ENCODE data around the gene NECTIN1.

NECTIN1 gene

DNA sequence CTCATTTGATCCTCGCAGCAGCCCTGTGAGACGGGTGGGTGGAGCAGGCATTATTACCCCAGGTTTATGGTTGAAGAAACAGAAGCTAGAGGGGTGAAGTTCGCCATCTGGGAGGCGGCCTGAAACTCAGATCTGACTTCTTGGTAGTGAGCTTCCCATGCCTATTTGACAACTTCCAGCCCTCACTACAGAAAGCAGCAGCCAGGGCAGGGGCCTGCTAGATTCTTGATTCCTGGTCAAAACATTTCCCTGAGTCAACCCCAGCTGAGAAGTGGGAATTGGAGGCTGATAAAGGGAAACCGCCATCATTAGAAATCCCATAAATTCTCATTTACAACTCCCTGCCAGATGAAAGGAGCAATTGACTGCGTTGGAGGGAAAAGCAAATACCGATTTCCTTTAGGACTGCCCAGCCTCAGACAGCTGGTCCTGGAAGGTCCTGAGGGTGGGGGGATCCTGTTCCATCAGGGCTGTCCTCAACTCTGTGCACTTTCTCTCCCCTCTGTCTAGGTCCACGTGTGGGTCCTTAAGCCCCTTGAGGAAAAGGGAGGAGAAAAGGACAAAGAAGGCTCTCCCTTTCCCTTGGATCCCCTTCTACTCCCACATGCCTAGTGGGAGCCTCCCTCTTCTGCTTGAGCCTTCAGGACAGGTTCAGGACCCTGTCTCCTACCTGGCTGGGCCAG, 10.2 kb upstream of the NECTIN1 start:
- Histone ChIP-seq H3K27me3 (ENCODE audit: control insufficient read depth, insufficient read depth, low read length) (peaks cover 29% of the 10 kb centered on the region), H3K9ac (ENCODE audit: low read length) (no peak overlapping the region), H3K36me3 (ENCODE audit: control insufficient read depth, insufficient read depth, low read length) (no peaks in the 10 kb centered on the region), H3K9me3 (ENCODE audit: control insufficient read depth, low read length) (no peaks in the 10 kb centered on the region), H3K4me3 (ENCODE audit: low read length) (no peak overlapping the region), H3K4me1 (ENCODE audit: control insufficient read depth, insufficient read depth, low read length) (peaks cover 46% of the 10 kb centered on the region)

DNA sequence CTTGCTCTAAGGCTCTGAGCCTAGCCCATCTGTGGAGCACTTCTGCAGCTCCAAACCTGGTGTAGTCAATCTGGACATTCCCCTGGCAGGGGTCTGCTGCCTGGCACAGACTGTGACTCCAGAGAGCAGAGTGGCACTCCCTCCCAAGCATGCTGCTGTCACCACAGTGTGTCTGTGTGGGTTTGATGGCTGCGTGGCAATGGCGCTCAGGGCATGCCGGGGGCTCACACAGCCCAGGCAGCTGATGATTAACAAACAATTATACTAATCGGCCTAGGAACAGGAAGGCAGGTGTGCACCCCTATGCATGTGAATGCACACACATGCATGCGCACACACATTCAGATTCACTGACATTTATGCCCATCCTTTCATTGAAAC, 9.0 kb upstream of the NECTIN1 start:
- no peaks in the 10 kb centered on the region for H3K36me3 ChIP-seq (ENCODE audit: control insufficient read depth, insufficient read depth, low read length)
- no peak overlapping the region for H3K9ac ChIP-seq (ENCODE audit: low read length)
- H3K9me3 ChIP-seq (ENCODE audit: control insufficient read depth, low read length), result no peaks in the 10 kb centered on the region
- H3K4me3 ChIP-seq (ENCODE audit: low read length), result no peak overlapping the region
- peaks cover 21% of the 10 kb centered on the region for H3K27me3 ChIP-seq (ENCODE audit: control insufficient read depth, insufficient read depth, low read length)
- H3K4me1 ChIP-seq (ENCODE audit: control insufficient read depth, insufficient read depth, low read length), result peaks cover 45% of the 10 kb centered on the region

DNA sequence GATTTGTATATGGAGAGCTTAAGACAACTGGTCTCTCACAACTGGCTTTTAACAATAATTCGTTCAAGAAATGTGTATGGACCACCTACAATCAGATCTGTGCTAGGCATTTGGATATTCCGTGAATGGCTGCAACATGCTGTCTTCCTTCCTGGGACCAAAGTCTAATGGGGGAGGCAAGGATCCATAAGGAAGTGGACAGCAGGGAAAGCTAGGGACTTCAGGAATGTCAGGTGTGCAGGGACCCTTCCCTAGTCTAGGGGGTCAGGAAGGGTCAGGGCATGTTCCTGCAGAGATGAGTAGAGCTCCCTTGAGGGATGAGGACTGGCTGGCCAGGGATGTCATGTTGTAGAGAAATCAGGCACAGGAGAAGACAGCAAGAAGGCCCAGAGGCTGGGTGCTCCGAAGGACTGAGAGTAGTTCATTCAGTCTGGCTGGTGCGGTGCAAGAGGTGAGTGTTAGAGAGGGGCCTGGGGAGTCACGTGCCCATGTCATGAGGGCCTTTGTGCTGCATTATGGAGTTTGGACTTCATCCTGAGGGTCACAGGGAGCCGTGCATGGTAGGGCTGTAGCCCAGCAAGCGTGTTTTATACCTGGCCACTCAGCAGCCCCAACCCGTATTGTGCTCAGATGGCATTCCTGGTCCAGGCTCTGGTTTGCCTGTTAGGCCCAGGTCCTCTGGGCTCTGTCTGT, 8.5 kb upstream of the NECTIN1 start:
- Histone ChIP-seq H3K4me1 (ENCODE audit: control insufficient read depth, insufficient read depth, low read length) (peaks cover 40% of the 10 kb centered on the region), H3K9ac (ENCODE audit: low read length) (no peak overlapping the region), H3K4me3 (ENCODE audit: low read length) (no peak overlapping the region), H3K27me3 (ENCODE audit: control insufficient read depth, insufficient read depth, low read length) (peaks cover 16% of the 10 kb centered on the region), H3K9me3 (ENCODE audit: control insufficient read depth, low read length) (no peaks in the 10 kb centered on the region), H3K36me3 (ENCODE audit: control insufficient read depth, insufficient read depth, low read length) (no peaks in the 10 kb centered on the region)

DNA sequence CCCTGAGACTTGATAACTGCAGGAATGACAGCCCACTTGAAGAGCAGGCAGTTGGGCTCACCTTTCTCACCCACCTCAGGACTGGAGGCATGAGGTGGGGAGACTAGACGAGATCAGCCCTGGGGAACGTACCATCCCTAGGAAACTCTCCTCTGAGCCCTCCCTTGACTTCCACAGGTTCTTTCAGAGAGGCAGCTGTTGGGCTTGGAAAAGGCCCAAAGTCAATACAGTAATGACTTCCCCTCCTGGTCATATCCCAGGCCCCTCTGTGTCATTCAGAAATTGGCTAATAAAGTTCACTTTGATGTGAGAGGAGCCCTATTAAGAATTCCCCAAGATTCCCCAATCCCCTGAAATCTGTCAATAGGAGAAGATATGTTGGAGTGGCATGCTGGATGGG, 5.8 kb upstream of the NECTIN1 start:
- H3K4me3 ChIP-seq (ENCODE audit: low read length), result no peak overlapping the region
- no peak overlapping the region for H3K9ac ChIP-seq (ENCODE audit: low read length)
- H3K36me3 ChIP-seq (ENCODE audit: control insufficient read depth, insufficient read depth, low read length), result no peaks in the 10 kb centered on the region
- H3K9me3 ChIP-seq (ENCODE audit: control insufficient read depth, low read length), result no peaks in the 10 kb centered on the region
- peaks cover 25% of the 10 kb centered on the region for H3K4me1 ChIP-seq (ENCODE audit: control insufficient read depth, insufficient read depth, low read length)
- no peaks in the 10 kb centered on the region for H3K27me3 ChIP-seq (ENCODE audit: control insufficient read depth, insufficient read depth, low read length)

DNA sequence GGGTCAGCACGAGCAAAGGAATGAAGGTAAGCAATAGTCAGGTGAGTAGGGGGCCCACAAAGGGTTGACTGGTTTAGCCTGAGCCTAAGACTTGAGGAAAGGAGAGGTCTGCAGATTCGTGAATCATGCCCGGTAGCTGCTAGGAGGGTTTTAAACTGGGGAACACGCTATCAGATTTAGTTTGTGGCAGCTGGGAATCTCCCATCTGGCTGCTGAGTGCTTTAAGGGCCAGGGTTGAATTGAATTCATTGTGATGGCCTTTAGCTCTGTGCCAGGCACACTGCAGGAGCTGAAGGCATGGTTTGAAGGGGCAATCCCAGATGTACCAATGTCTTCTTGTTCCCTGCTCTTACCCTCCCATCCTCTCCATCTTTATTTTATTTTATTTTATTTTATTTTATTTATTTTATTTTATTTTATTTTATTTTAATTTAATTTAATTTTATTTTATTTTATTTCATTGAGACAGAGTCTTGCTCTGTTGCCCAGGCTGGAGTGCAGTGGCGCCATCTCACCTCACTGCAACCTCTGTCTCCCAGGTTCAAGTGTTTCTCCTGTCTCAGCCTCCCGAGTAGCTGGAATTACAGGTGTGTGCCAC, 1.9 kb upstream of the NECTIN1 start:
- Histone ChIP-seq H3K9ac (ENCODE audit: low read length) (no peak overlapping the region), H3K9me3 (ENCODE audit: control insufficient read depth, low read length) (no peaks in the 10 kb centered on the region), H3K27me3 (ENCODE audit: control insufficient read depth, insufficient read depth, low read length) (no peaks in the 10 kb centered on the region), H3K4me1 (ENCODE audit: control insufficient read depth, insufficient read depth, low read length) (peaks cover 23% of the 10 kb centered on the region), H3K4me3 (ENCODE audit: low read length) (no peak overlapping the region), H3K36me3 (ENCODE audit: control insufficient read depth, insufficient read depth, low read length) (no peaks in the 10 kb centered on the region)

DNA sequence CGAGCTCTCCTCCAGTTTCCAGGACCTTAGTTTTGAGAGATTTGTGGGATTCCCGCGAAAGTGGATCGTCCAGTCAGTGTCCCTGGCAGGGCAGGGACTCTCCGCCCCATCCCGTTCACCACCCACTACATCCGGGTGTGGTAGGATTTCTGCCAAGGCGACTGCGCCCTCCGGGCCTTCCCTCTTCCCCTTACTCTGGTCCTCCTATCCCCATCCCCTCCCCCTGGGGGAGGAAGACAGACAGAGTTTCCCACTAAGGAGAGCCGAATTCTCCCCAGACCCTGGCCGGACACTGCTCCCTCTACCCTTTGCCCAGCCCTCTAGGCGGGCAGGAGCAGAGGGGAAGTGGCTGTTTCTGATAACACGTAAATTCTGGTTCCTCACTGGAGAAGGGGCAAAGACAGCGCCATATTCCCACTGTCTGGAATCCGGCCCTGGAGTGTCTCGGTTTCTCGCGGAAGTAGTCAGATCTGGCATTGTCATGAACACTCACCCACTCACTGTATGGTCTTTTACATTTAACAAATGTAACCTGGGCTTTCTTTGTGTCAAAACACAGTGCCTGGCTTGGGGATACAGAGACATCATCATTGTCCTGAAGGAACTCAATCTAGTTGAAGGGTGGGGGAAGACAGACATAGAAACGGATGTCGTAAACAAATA, 1.1 kb upstream of the NECTIN1 start:
- no peaks in the 10 kb centered on the region for H3K9me3 ChIP-seq (ENCODE audit: control insufficient read depth, low read length)
- peaks cover 23% of the 10 kb centered on the region for H3K4me1 ChIP-seq (ENCODE audit: control insufficient read depth, insufficient read depth, low read length)
- no peaks in the 10 kb centered on the region for H3K36me3 ChIP-seq (ENCODE audit: control insufficient read depth, insufficient read depth, low read length)
- H3K27me3 ChIP-seq (ENCODE audit: control insufficient read depth, insufficient read depth, low read length), result no peaks in the 10 kb centered on the region
- H3K9ac ChIP-seq (ENCODE audit: low read length), result peak overlapping the region; percentile 56
- peak overlapping the region; percentile 71 for H3K4me3 ChIP-seq (ENCODE audit: low read length)

DNA sequence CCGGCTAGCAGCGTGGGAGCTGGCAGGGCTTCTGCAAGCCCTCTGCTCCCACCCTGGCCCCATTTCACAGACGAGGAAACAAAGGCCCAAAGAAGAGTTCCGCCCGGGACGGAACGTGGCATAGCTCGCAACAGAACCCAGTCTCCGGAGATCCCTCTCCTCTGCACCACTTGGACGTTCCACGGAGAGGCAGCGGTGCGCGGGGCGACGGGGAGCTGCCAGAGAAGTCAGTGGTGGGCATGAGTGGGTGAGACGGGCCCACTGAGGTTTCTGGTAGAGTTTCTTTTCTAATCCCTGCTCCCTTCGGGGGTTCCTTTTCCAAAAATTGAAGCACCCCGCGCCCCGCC, 554 bp upstream of the NECTIN1 start:
- no peaks in the 10 kb centered on the region for H3K9me3 ChIP-seq (ENCODE audit: control insufficient read depth, low read length)
- no peaks in the 10 kb centered on the region for H3K27me3 ChIP-seq (ENCODE audit: control insufficient read depth, insufficient read depth, low read length)
- H3K36me3 ChIP-seq (ENCODE audit: control insufficient read depth, insufficient read depth, low read length), result no peaks in the 10 kb centered on the region
- peak overlapping the region; percentile 56 for H3K9ac ChIP-seq (ENCODE audit: low read length)
- peak overlapping the region; percentile 71 for H3K4me3 ChIP-seq (ENCODE audit: low read length)
- peaks cover 23% of the 10 kb centered on the region for H3K4me1 ChIP-seq (ENCODE audit: control insufficient read depth, insufficient read depth, low read length)

DNA sequence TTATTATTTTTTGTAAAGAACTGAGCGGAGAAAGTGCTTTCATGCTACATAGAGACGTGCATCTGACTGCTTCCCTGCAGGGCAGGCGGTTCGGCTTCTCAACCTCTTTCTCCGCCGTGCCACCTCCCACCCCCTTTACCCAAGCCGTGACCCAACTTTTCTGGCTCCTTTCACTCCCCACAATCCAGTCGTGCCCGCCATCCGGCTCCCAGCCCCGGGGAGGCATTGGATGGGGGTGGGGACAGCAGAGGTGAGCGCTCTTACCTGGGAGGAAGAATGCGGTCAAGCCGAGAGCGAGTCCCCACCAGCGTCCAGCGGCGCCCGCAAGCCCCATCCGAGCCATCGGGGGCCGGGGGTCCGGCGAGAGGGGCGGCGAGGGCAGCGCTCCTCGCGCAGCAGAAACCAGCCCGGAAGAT, 781 bp downstream of the NECTIN1 start:
- no peaks in the 10 kb centered on the region for H3K9me3 ChIP-seq (ENCODE audit: control insufficient read depth, low read length)
- H3K36me3 ChIP-seq (ENCODE audit: control insufficient read depth, insufficient read depth, low read length), result no peaks in the 10 kb centered on the region
- H3K27me3 ChIP-seq (ENCODE audit: control insufficient read depth, insufficient read depth, low read length), result no peaks in the 10 kb centered on the region
- H3K4me3 ChIP-seq (ENCODE audit: low read length), result peak overlapping the region; percentile 49
- H3K4me1 ChIP-seq (ENCODE audit: control insufficient read depth, insufficient read depth, low read length), result peaks cover 23% of the 10 kb centered on the region
- peak overlapping the region; percentile 71 for H3K9ac ChIP-seq (ENCODE audit: low read length)

DNA sequence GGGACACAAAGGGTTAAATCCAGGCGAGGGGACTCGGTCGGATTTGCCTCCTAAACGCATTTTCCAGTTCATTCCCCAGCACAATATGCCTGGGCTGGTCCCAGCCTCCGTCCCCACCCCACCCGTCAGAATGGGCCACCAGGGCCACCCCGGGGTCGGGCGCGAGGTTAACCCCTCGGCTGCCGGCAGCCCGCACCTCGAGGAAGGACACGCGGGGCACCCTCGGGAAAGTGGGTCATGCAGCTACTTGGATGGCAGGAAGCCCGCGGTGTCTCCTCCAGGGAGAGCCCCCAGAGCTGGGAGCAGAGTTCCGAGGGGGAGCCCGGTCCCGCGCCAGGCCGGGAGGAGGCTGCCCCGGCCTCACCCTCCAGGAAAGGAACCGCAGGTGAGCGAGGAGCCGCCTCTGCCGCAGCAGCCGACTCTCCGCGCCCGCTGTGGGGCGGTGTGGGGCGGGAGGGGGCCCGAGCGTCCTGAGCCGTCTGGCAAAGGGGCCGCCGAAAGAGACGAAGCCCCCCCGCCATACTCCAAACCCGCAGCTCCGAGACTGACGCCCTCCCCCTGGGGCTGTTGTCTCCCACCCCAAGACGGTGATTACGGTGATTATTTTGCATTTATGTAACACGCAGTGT, 1.4 kb downstream of the NECTIN1 start:
- peak overlapping the region; percentile 49 for H3K4me3 ChIP-seq (ENCODE audit: low read length)
- no peaks in the 10 kb centered on the region for H3K9me3 ChIP-seq (ENCODE audit: control insufficient read depth, low read length)
- H3K4me1 ChIP-seq (ENCODE audit: control insufficient read depth, insufficient read depth, low read length), result peaks cover 23% of the 10 kb centered on the region
- no peaks in the 10 kb centered on the region for H3K36me3 ChIP-seq (ENCODE audit: control insufficient read depth, insufficient read depth, low read length)
- no peaks in the 10 kb centered on the region for H3K27me3 ChIP-seq (ENCODE audit: control insufficient read depth, insufficient read depth, low read length)
- peak overlapping the region; percentile 71 for H3K9ac ChIP-seq (ENCODE audit: low read length)

DNA sequence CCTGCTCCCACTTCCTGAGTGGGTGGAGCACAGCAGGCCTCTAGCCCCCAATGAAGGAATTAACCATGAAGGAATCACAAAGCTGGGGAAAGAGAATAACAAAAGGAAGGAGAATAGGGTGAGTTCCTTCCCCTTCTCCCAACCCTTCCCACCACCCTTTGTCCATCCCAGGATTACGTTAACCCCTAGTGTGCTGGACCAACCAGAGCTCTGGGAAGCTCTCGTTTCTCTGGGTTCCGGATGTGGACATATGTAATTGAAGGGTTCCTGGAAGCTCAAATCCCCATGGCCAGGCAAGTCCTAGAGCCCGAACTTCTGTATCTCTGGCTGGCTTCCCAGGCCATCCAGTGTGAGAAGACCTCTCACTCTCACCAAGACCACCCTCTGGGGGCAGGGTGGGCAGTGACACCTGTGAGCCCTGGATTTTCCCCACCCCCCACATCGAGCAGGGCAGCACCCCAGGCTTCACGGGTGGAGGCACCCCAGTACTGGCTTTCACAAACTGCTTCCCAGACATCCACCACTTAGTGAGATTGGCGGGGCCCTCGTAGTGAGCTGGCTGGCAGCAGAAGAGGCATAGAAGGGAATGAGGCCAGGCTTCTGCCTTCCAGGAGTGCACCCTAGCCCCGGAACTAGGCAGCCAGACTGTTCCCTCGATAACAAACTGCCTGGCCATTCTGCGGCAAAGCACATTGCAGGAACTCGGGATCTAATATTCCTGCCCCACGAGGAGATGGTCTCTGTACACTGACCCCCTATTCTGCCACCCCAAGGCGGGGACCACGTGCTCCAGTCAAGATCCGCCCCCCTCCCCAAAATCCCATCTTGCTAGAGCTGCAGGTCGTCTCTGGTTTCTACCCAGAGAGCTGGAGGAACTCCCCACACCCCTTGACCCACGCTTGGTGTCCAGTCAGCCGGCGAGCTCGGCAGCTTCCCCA, 2.1 kb downstream of the NECTIN1 start:
- no peaks in the 10 kb centered on the region for H3K36me3 ChIP-seq (ENCODE audit: control insufficient read depth, insufficient read depth, low read length)
- H3K9ac ChIP-seq (ENCODE audit: low read length), result peak overlapping the region; percentile 71
- peak overlapping the region; percentile 49 for H3K4me3 ChIP-seq (ENCODE audit: low read length)
- peaks cover 31% of the 10 kb centered on the region for H3K4me1 ChIP-seq (ENCODE audit: control insufficient read depth, insufficient read depth, low read length)
- no peaks in the 10 kb centered on the region for H3K9me3 ChIP-seq (ENCODE audit: control insufficient read depth, low read length)
- H3K27me3 ChIP-seq (ENCODE audit: control insufficient read depth, insufficient read depth, low read length), result no peaks in the 10 kb centered on the region

DNA sequence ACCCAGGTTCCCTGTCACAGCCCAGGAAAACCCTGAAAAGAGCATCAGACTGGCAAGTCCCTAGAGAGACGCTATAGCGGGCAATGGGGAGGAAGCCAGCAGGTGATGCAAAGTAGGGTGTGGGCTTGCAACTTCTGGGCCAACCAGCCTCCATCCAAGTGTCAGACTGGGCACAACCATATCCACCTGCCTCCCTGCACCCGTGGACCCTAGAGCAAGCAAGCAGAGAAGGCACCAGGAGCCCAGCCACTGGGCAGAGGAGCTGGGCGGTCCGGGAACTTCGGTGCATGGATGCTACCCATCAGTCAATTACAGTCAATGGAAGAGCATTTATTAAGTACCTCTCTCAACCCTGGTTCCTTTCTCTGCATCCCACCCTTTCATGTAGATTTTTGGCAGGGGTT, 2.8 kb downstream of the NECTIN1 start:
- Histone ChIP-seq H3K27me3 (ENCODE audit: control insufficient read depth, insufficient read depth, low read length) (no peaks in the 10 kb centered on the region), H3K9ac (ENCODE audit: low read length) (no peak overlapping the region), H3K4me1 (ENCODE audit: control insufficient read depth, insufficient read depth, low read length) (peaks cover 36% of the 10 kb centered on the region), H3K36me3 (ENCODE audit: control insufficient read depth, insufficient read depth, low read length) (no peaks in the 10 kb centered on the region), H3K9me3 (ENCODE audit: control insufficient read depth, low read length) (no peaks in the 10 kb centered on the region), H3K4me3 (ENCODE audit: low read length) (no peak overlapping the region)
